OCI-LY1 (cell line): ENCODE data around the gene GTF2I.
"Not testable (repeated sequence)": the region's sequence is repeated elsewhere in the genome, so short reads cannot be mapped to it uniquely, and the experiment has no call there.

ENCODE experiments used
- CTCF ChIP-seq: fragments of 200-600 bp; sonication (generic), shearing (Covaris generic); IDR thresholded peaks from 2 replicates; pipeline ENCODE4 v1.5.1; 2017; ENCODE audit warnings: mild to moderate bottlenecking, antibody characterized with exemption, low read length, moderate library complexity, mixed read lengths
- EZH2 ChIP-seq: fragments of 200-600 bp; sonication (generic), shearing (Covaris generic); IDR thresholded peaks from 2 replicates; pipeline ENCODE4 v1.8.0; 2017; ENCODE audit warnings: borderline replicate concordance, mixed run types, mild to moderate bottlenecking, antibody characterized with exemption, low read length, moderate library complexity, mixed read lengths

GRCh38 chr7:74766509-74766908 is 109.0 kb downstream of the GTF2I start:
- TF ChIP-seq CTCF, EZH2: not testable (repeated sequence)
